NCI-H128 (cell line): ENCODE data around the gene PIGH.
"Not testable (repeated sequence)": the region's sequence is repeated elsewhere in the genome, so short reads cannot be mapped to it uniquely, and the experiment has no call there.

Experiments used
- DNase-seq: peaks from one replicate; lab custom pipeline; 2025; ENCODE audit not compliant: unreplicated experiment; lab: John Stamatoyannopoulos, UW

Gene PIGH

GRCh38 chr14:67553547-67553946 lies 46.5 kb downstream of the PIGH start:
- no peak for DNase-seq

DNA sequence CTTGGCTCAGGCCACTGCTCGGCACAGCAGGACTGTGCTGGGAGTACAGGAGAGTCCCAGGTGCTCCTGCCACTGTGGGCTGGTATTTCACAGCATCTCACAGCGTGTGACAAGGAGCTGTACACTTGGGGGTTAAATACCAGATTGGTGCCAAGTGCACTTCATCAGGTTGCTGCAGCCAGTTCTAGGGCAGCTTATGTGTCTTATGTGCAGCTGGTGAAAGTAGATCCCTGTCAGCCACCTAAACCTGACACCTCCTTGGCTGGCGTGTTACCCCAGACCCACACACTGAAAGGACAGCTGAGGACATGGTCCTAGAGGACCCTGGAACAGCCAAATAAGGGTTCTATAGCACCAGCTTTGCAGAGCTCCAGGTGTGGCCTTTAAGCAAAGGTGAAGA lies 48.1 kb downstream of the PIGH start:
- DNase-seq: no peak

- no peak for DNase-seq
Measured at GRCh38 chr14:67551123-67551522, 48.9 kb downstream of the PIGH start.

DNA sequence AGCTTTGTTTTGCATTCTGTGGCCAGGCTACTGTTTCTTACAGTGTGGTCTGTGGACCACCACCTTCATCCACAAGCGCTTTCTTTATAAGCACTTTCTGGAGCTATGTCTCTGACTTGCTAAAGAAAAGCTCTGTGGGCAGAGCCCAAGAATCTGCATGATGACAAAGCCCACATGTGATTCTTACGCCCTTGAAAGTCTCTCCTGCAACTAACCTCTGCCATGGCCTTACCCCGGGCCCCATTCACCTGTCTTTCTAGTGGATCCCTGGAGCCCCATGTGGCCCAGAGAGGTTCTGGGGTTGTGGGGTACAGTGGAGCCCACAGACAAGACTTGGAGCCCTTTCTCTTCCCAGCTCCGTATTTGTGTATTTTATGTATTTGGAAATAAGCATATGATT lies 50.3 kb downstream of the PIGH start:
- DNase-seq: no peak

GRCh38 chr14:67547224-67547780 lies 52.8 kb downstream of the PIGH start:
- DNase-seq: no peak

GRCh38 chr14:67544590-67544989 lies 55.5 kb downstream of the PIGH start:
- DNase-seq: no peak

- not testable (repeated sequence) for DNase-seq
Measured at GRCh38 chr14:67542620-67543019, 57.4 kb downstream of the PIGH start.

DNA sequence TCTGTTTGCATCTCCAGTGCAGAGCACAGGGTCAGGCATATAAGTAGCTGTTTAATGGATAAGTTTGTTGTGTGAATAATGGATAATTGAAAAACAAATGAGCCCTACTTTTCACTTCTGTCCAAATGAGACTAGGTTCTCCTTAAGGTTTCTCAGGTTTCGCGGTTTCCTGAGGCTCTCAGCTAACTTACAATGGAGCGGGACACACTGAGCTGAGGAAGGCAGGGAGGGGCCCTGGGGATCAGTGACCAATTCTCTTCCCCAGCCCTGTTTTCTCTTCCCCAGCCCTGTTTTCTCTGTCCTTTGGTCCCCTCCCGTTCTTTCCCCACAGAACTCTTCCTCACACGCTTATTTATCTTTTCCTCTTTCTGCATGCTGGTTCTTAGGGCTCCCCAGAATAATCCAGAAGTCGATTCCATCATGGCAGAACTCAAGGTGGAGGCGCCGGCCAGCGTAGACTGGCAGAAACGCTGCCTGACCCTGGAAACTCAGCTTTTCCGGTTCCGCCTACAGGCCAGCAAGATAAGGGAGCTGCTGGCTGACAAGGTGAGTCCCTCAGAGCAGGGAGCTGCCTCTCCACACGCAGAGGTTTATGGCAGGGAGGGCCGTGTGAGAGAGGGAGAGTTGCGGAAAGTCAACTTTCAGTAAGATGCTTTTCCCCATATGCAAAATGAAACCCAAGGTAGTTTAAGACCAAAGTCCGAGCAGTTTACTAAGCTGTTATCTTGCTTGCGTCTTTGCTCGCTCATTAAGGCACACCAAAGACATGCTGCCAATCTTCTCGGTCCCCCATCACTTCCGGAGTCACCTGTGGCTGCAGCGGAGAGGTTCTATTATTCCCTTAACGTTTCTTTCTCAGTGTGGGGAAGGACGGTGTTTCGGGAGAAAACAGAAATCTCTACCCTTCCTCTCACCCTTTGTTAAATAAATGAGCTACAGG lies 58.4 kb downstream of the PIGH start:
- no peak for DNase-seq
